ENCODE measurements around the gene ERMAP.

The ERMAP gene

DNA sequence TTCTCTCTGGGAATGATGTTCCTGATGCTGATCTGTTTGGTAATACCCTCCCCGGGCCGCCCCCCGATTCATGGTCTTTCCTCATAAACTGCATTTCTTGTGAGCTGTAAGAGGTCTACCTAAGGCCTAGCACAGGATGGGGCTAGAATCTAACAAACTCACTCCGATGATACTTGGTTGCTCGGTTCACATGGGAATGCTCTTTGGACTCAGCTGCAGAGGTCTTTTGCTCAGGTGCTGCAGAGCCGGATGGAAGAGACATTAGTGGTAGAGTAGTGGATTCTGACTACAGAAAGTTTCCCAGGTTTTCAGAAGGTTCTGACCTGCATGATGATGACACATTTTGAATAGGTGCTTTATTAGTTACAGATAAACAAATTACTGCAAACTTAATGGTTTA, 40.4 kb upstream of the ERMAP start:
- H3K4me3 ChIP-seq (ENCODE audit: low read depth, low read length) = no peak overlapping the region
- TF ChIP-seq, protein P1, sequence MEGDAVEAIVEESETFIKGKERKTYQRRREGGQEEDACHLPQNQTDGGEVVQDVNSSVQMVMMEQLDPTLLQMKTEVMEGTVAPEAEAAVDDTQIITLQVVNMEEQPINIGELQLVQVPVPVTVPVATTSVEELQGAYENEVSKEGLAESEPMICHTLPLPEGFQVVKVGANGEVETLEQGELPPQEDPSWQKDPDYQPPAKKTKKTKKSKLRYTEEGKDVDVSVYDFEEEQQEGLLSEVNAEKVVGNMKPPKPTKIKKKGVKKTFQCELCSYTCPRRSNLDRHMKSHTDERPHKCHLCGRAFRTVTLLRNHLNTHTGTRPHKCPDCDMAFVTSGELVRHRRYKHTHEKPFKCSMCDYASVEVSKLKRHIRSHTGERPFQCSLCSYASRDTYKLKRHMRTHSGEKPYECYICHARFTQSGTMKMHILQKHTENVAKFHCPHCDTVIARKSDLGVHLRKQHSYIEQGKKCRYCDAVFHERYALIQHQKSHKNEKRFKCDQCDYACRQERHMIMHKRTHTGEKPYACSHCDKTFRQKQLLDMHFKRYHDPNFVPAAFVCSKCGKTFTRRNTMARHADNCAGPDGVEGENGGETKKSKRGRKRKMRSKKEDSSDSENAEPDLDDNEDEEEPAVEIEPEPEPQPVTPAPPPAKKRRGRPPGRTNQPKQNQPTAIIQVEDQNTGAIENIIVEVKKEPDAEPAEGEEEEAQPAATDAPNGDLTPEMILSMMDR (IDR thresholded peaks at IDR 0.05; ENCODE audit: low read depth, low read length, missing control alignments) = no peak
- no peak for DNase-seq (ENCODE audit: low read depth)
- in situ Hi-C loops (cut with HindIII; ENCODE audit: low sequenced_read_pairs) = no loop called here

DNA sequence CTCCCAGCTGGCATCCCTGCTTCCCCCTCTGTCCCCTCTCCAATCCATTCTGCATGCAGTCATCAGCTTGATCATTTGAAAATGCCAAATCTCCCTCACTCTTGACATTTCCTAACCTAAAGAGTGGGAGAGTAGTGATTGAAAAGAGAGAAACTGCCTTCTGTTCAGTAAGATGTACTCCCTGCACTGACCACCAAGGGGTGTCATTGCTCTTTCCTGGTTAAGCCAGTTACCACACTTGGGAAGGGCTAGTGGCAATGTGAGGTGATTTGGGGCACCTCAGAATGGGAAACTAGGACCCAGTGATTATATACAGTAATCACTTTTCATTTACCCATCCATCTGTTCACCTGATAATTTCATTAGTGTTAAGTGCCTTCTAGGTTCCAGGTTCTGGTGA, 39.1 kb upstream of the ERMAP start:
- peak; percentile 15 for DNase-seq (ENCODE audit: low read depth)
- TF ChIP-seq, protein P1 (IDR thresholded peaks at IDR 0.05; ENCODE audit: low read depth, low read length, missing control alignments) = peak; percentile 75
- no peak overlapping the region for H3K4me3 ChIP-seq (ENCODE audit: low read depth, low read length)
- in situ Hi-C loops (cut with HindIII; ENCODE audit: low sequenced_read_pairs) = no loop called here

DNA sequence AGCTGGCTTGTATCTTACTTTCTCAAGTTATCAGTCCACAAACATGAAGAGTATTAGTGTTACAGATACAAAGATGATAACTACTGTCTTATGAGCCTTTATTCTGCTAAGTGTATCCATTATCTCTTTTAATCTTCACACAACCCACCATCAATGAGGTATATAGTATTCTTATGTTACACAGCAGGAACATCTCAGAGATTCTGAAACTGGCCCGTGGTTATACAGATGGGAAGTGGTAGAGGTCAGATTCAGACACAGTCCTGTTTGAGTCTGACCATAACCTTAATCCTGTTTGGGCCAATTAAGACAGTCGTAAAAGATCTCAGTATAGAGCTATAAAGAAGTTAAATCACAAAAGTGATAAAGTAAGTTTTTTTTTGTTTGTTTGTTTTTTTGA, 37.2 kb upstream of the ERMAP start:
- no peak for DNase-seq (ENCODE audit: low read depth)

DNA sequence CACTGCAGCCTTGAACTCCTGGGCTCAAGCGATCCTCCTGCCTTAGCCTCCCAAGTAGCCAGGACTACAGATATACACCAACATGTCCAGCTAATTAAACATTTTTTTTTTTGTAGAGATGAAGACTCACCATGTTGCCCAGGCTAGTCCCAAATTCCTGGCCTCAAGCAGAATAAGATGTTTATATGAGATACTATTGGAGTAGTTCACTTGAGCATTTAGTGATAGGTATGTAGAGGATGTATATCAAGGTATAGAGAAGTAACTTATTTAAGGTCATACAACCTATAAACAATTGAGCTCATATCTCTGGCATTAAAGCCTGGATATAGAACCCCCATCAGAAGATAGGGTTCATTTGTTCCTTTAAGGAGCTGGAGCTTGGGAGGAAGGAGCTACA, 36.7 kb upstream of the ERMAP start:
- TF ChIP-seq, protein P1 (IDR thresholded peaks at IDR 0.05; ENCODE audit: low read depth, low read length, missing control alignments) = no peak
- no peak for DNase-seq (ENCODE audit: low read depth)
- no peak overlapping the region for H3K4me3 ChIP-seq (ENCODE audit: low read depth, low read length)
- in situ Hi-C loops (cut with HindIII; ENCODE audit: low sequenced_read_pairs) = no loop called here

More for the DNA sequence above, 37.2 kb upstream of the ERMAP start:
- H3K4me3 ChIP-seq (ENCODE audit: low read depth, low read length) = no peak overlapping the region
- TF ChIP-seq, protein P1 (IDR thresholded peaks at IDR 0.05; ENCODE audit: low read depth, low read length, missing control alignments) = no peak
- in situ Hi-C loops (cut with HindIII; ENCODE audit: low sequenced_read_pairs) = no loop called here

DNA sequence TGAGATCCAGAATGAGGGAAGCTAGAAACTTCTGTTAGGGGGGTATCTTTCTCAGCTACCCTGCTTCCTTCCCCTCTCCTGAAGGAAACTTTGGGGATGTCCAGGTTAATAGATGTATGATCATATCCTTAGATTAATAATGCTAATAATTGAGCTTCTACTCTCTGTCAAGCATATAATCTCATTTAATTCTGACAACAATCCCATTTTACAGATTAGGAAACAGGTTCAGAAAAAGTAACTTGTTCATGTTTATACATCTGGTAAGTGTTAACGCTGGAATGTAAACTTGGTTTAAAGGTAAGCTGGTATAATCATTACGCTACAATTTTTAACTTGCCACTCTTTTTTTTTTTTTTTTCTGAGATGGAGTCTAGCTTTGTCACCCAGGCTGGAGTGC, 33.8 kb upstream of the ERMAP start:
- no peak overlapping the region for H3K4me3 ChIP-seq (ENCODE audit: low read depth, low read length)
- TF ChIP-seq, protein P1 (IDR thresholded peaks at IDR 0.05; ENCODE audit: low read depth, low read length, missing control alignments) = no peak
- in situ Hi-C loops (cut with HindIII; ENCODE audit: low sequenced_read_pairs) = no loop called here
- DNase-seq (ENCODE audit: low read depth) = no peak

DNA sequence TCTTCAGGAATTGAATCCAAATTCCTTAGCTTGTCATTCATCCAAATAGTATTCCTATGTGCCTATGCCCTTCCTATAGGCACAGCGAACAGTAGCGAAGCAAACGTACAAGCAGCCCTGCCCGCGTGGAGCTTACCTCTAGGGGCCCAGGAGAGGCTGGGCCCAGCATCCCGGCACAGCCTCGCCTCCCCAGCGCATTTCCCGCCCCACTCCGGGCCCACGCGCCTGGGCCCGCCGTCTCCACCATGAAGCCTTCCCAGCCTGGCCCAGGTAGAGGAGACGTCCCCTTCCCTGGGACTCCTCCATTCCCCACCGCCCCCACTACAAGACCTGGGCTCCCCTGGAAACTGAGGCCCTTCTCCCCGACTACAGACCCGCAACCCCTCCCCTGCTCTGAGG, 32.4 kb upstream of the ERMAP start:
- TF ChIP-seq, protein P1 (IDR thresholded peaks at IDR 0.05; ENCODE audit: low read depth, low read length, missing control alignments) = no peak
- H3K4me3 ChIP-seq (ENCODE audit: low read depth, low read length) = peak overlapping the region; percentile 36
- in situ Hi-C loops (cut with HindIII; ENCODE audit: low sequenced_read_pairs) = no loop called here
- no peak for DNase-seq (ENCODE audit: low read depth)

Measured in astrocyte of the cerebellum (primary cell).